Iris pigment epithelial cell (primary cell): ENCODE data around the gene MYBPC1.

Experiments
- DNase-seq: peaks from one replicate; pipeline ENCODE4 v3.0.0-alpha.2; 2011; ENCODE audit warnings: low read depth

MYBPC1 gene

DNA sequence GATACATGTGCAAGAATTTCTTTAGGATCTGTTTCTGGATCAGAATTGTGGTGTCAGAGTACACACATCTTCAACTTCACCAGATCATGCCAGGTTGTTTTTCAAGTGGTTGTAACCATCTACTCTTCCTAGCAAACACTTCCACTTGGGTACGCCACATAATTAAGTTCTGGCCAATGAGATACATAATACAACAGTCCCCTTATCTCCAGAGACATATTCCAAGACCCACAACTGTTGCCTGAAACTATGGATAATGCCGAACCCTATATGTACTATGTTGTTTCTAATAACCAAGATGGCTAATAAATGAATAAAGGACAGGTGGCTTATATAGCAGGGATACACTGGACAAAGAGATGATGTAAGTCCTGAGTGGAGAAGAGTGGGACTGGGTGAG lies 100.2 kb downstream of the MYBPC1 start:
- DNase-seq: no peak

DNA sequence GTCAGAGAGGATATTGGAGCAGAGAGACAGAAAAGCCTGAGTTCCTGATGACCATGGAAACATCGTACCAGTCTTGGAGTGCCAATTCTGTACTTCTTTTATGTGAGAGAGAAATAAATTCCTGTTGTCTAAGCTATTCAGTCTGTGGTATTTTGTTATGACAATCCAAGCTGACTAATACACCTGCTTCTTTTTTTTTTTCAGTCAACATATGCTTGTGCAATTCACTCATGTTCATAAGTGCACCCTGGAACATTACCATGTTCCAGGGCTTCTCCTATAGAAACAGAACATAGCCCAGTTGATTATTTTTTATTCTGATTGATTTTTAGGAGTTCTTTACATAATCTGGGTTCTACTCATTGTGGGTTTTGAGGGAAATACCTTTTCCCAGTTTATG lies 100.9 kb downstream of the MYBPC1 start:
- peak; percentile 85 for DNase-seq

DNA sequence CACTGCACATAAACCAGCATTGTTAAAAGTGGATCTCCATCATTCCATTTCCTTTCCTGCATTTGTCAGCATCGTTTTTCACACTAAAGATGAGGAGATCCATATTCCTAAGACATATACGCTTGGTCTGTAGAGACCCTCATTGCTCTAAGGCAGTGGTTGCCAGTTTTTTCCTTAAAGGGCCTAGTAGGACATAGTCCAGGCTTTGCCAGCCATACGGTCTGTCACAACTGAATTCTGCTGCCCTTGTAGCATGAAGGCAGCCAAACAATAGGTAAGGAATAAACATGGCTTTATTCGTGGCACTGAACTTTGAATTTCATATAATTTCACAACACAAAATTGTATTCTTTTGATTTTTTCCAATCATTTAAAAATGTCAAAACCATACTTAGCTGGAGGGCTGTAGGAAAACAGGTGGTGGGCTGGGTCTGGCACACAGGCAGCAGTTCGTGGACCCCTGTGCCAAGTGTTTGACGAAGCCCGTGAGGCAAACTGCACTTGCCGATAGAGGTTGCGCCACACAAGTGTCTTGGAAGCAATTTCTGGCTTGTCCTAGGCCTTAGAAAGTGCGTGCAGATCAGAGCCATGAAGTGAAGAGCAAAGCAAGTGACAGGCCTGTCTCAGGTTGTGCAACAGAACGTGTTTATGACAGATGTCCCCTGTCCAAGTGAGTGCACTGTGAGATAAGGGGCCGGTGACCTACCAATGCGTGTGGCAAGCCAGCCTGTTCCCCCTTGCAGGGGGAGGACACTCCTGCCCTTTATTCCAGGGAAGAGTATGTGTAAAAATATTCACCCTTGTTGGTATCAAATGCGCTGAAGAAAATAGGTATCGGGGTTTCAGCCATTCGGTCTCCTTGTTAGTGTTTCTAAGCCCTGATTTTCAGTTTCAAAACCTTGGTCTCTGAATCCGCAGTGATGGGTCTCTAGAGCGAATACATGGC lies 101.8 kb downstream of the MYBPC1 start:
- no peak for DNase-seq

DNA sequence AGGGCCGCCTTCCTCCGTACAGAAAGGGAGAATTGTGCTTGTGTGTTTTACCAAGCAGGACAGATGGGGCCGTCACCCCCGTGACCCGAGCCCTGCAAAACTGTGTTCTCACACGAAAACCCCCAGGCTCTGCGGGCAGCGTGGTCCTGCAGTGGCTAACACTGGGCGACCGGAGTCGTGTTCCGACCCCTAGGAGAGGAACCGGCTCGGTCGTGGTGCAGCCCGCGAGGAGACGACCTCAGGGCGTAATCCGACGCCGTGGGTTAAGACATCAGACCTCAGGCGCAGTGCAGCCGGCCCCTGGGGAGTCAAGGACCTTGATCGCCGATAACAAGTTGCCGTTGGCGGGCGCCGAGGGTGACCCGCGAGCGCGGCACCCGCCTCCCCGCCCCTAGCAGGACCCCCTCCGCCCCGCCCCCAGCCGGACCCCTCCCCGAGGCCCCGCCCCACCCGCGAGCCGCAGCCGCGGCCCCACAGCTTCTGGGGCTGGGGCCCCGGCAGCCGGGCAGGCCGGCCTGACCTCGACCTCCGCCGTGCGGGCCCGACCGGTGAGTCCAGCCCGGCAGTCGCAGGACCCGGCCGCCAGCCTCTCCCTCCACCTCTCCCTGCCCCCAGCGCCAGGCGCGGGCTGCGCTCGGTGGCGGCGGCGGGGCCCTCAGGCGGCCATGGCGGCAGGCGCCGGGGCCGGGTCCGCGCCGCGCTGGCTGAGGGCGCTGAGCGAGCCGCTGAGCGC lies 102.6 kb downstream of the MYBPC1 start, which contains the start of gene CHPT1:
Gene CHPT1 (plus strand): TSS at position 444 of the 733 bp plus-strand sequence. CDS start 222 bp downstream, at position 666.
- DNase-seq: peak; percentile 31

DNA sequence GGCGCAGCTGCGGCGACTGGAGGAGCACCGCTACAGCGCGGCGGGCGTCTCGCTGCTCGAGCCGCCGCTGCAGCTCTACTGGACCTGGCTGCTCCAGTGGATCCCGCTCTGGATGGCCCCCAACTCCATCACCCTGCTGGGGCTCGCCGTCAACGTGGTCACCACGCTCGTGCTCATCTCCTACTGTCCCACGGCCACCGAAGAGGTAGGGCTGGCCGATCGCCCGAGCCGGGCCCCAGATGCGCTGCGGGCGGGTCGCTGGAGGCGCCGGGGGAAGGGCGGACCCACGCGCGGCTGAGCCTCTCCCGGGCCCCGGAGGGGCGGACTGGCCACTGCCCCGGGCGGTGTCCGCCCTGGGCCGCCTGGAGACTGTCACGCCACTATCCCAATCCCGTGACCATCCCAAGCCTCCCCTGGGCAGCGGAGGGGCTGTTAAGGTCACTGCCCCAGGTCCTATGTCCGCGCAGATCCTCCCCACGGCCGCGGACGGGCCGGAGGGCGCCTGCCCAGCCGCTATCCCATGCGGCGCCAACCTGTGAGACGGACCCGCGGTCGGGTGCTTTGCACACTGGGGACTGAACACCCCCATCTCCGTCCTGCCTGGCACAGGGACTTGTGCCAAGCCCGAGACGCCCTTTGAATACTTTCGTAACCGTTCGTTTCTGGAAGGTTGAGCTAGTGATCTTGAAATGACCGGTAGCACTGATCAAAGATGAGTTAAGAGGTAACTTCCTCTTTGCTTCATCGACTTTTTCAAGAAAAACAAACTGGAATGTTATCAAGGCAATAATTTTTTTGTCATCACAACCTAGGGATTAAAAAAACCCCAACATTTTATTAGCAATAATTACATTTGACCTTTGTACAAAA lies 103.4 kb downstream of the MYBPC1 start:
- DNase-seq: peak; percentile 45

DNA sequence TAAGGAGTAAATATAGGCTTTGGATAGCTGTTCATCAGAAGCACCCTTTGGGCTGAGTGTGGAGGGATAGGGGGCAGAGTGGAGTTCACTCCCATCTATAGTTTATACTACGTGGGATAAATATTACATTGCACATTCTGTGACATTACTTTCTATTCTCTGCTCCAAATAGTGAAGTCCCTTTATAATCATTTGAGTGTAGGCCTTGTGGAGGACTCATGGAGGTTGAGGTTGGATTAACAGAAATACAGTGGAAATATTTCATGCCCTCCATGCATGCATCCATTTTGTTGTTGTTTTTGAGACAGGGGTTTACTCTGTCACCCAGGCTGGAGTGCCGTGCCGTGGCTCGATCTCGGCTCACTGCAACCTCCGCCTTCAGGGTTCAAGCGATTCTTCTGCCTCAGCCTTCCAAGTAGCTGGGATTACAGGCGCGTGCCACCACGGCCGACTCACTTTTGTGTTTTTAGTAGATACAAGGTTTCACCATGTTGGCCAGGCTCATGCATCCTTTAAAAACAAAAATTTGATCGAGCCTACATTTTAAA lies 104.1 kb downstream of the MYBPC1 start:
- peak; percentile 32 for DNase-seq

DNA sequence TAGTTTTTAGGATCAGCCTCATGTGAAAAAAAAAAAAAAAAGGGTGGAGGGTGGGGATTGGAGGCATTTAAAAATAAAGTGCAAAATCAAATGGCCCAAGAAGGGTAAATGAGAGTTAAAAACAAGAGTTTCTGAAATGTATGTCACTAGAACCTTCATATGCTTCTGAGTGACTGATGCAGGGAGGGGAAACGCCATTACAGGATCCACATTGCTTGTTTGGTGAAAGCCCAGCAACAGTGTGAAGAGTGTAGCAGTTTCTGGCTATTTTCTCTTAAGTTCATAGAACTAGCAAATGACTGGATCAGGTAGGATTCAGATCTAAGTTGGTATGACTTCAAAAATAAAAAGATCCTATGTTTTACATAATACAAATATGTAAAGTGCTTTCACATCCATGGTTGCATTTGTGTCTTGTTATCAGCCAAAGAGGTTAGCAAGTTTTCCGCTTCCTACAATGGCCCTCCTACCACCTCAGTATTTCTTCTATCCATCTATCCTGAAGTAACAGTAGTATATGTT lies 105.6 kb downstream of the MYBPC1 start:
- no peak for DNase-seq

DNA sequence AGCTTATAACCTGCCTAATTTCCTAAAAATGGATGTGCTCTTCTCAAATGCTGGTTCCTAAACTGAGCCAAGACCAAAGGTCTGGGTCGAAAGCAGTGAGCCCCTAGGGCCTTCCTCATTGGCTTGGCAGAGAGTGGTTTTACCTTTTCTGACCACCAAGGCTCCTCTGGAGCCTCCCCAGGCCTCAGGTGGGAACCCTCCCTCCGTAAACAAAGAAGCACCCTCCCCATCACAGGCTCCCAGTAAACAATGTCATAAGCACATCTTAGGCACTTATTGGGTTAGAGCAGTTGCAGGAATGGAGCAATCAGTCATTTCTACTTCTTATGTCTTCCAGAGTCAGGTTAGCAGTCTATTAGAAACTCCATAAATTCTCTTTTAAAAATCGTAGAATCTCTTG lies 108.7 kb downstream of the MYBPC1 start:
- no peak for DNase-seq

DNA sequence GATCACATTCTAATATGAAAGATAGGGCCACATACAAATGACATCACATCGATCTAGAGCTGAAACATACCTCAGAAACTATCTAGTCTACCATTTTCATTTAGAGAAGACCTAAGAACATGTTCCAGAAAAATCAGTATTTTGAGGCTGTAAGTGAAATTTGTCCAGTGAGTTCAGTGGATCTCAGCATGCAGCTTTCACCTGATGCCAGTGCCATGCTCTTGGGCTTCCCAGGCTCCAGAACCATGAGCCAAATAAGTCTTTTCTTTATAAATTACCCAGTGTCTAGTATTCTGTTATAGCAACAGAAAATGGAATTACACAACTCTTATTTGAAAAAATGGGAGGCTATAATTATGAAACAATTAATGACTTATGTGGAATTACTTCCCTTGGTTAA lies 111.6 kb downstream of the MYBPC1 start:
- no peak for DNase-seq

DNA sequence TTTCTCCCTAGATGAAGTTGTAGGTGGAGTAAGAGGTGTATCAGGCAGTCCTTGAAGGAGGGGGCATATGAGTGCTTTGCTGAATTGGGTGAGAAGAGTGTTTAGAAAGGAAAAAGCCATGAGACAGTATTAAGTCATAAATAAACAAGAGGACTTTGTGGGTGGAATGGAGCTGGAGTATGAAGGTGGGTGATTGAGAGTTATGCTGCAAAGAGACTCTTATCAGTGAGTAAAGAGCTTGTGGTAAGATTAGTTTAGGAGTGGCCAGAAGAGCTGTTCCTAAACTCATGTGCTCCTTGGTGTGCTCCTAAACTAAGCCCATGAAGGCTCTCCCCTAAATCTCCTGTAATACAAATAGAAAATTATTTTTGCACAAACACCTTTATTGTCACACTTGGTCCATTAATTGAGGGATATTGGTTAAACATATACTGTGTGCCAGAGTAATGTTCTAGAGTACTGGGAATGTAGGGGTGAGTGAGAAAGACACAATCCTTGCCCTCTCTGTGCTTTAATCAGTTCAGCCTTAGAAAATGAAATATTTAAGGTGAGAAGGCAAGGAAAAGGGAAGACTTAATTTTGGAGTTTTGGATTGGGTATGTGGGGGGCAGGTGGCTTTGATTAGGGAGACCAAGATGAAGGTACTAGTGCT lies 112.5 kb downstream of the MYBPC1 start:
- peak; percentile 58 for DNase-seq

DNA sequence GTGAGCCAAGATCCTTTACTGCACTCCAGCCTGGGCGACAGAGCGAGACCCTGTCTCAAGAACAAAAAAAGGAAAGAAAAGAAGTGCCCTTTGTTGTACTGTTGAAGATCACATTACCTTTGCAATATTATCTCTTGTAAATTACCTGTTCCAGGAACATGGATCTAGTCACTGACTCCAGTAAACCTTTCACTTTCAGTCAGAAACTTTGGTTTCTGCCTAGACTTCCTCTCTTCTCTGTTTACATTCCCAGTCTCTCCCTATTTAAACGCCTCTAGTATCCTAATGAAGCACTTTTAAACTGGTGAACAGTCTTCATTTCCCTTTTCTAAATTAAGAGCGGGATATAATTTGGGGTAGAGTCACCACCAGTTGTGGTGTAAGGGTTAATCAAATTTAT lies 115.5 kb downstream of the MYBPC1 start:
- DNase-seq: no peak

DNA sequence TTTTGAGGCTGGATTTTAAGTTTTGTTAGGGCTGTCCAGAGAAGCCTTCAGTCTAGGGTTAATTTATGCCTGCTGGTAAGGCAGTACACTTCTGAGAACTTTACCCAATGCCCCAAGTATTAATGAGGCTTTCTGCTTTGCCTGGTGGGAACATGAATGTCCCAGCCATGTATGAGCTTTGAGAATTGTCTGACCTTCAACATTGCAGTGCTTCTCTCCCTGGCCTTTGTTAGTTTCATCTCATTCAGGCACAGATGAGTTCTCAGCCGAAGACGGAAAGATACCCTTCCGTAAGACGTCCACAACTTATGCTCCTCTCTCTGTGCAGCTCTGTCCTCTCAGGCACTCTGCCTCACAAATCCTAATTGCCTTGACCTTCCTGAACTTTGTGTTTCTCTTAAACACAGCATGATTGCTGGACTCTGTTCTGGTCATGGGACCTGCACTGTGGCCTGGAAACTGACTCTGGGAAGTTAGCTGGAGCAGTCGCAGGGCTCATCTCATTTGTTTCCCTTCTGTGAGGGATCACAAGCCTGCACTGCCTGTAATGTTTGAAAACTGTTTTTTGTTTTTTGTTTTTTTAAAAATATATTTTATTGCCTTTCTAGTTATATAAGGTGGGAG lies 118.4 kb downstream of the MYBPC1 start:
- DNase-seq: no peak

DNA sequence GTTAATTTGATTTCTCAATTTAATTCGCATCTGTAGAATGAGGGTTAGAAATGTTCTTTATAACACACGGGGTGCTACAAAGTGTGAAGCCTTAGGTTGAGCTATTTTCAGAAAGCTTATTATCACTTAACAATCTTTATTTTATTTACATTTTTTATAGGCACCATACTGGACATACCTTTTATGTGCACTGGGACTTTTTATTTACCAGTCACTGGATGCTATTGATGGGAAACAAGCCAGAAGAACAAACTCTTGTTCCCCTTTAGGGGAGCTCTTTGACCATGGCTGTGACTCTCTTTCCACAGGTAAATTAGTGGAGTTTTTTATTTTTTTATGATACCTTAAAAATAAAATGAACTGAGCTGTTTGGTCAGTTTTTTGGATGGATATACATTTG lies 119.2 kb downstream of the MYBPC1 start:
- DNase-seq: no peak

DNA sequence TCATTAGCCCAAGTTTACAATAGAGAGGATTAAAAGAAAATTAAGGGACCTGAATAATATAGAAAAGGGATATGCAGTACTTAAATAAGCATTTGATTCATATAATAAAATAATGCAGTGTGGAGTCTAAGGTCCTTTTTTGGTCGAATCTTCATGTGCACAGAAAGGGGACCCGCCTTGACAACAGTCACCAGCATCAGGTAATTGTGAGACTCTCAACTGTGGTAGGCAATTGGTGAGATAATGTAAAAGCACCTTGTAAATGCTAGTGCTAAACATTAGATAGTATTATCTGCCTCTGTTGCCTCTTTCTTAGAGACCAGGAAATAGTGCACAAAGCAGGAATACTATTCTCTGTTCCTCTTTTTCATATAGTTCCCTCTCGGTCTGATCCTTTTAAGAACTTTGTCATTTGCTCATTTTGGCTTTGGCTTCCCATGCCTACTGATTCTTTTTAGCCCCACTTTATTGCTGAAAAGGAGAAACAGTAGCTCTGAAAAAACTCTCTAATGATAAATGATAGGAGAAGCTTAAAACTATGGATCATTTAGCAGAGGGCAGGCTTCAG lies 120.2 kb downstream of the MYBPC1 start:
- no peak for DNase-seq

DNA sequence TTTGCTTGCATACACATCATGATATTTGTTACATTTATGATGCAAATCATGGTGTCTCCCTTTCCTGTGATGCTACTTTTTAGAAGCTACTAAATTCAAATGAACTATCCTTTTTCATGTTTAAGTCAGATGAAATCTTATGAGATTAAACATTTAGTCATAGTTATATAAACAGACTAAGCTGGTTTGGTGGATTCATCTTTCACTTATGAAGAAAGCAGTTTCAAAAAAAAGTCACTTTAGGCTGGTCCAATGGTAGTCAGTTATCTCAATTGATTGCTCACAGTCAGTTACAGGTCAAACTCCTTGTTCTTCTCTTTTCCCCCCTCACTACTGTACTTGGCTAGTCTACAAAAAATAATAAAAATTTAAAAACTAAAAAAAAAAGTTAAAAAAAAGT lies 124.8 kb downstream of the MYBPC1 start:
- DNase-seq: peak; percentile 77

DNA sequence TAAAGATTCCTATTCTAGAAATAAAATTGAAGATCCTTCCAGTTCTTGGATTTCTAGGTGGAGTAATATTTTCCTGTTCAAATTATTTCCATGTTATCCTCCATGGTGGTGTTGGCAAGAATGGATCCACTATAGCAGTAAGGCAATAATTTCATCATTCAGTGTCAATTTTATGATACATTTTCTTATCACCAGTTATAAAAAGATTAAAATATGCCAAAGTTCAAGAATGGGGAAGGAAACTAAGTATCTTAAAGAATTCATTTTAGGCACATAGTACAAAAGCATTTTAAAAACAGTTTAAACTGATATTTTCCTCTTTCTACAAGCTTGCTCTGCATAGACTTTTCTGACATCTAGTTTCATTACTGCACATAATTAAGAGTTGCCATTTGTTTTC lies 125.3 kb downstream of the MYBPC1 start:
- no peak for DNase-seq

DNA sequence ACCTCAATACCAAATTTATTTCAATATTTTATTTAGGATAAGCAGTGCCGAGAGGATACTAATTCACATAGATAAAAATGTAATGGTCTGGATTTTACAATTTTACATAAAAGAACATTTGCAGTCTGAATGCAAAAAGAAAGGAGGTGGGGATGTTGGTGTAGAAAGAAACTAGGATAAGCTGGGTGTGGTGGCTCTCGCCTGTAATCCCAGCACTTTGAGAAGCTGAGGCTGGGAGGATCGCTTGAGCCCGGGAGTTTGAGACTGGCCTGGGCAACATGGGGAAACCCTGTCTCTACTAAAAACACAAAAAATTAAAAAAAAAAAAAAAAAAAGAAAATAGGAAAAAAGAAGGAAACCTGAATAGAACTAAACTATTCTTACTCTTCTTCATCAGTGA lies 127.6 kb downstream of the MYBPC1 start:
- no peak for DNase-seq

DNA sequence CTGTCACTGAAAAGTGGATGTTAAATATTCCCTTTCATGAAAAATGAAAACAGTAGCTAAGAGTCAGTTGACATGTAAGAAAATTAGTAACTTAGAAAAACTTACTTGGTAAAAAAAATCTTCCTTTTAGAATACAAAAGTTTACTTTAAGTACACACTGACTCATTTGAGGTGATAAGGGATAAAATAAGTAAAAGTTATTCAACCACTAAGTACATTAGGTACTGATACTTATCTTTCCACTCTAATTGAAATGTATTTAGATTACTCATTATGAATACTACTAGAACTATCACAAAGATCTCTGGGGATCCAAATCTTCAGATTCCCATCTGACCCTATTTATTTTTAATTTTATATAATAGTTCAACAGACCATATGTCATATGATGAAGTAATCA lies 132.3 kb downstream of the MYBPC1 start:
- peak; percentile 16 for DNase-seq

DNA sequence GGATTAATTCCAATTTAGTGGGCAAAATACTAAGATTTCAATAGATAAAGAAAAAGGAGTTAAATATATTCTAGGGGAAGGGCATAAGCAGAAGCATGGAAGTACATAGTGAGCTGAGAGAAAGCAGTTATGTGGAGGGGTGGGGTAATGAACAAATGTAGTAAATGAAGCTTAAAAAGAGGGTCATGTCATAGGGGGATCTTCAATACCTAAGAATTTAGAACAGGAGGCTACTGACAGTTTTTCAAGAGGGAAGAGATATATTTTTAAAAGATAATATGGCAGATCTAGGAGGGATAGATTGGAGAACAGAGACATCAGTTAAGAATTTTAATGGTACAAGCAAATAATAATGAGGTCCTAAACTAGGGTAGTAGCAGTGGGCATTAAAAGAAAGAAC lies 135.1 kb downstream of the MYBPC1 start:
- no peak for DNase-seq

DNA sequence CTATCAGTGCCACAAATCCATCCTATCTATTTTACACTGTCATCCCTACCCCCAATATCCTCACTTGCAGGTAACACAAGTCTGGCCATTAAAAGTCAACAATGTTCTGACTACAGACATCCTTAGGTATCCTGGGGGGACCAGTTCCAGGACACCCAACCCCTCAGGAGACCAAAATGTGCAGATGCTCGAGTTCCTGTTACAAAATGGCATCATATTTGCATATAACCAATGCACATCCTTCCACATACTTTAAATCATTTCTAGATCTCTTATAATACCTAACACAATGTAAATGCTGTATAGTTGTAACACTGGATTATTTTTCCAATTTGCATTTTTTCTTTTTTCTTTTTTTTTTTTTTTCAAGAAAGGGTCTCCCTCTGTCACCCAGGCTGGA lies 137.5 kb downstream of the MYBPC1 start:
- no peak for DNase-seq
